Activated CD8-positive, alpha-beta memory T cell treated with anti-CD3 and anti-CD28 coated beads, Interleukin-2, amount 50 U/mL, for 4 hours (primary cell): ENCODE data around the gene ACTL10.
A peak's percentile ranks its signal among the peaks of the same experiment; 100 is the strongest.

Source experiments
- DNase-seq: peaks from one replicate; pipeline ENCODE4 v3.0.0-alpha.2; 2020

ACTL10 gene

GRCh38 chr20:33650111-33650752 is 16.5 kb upstream of the ACTL10 start:
- DNase-seq: no peak

DNA sequence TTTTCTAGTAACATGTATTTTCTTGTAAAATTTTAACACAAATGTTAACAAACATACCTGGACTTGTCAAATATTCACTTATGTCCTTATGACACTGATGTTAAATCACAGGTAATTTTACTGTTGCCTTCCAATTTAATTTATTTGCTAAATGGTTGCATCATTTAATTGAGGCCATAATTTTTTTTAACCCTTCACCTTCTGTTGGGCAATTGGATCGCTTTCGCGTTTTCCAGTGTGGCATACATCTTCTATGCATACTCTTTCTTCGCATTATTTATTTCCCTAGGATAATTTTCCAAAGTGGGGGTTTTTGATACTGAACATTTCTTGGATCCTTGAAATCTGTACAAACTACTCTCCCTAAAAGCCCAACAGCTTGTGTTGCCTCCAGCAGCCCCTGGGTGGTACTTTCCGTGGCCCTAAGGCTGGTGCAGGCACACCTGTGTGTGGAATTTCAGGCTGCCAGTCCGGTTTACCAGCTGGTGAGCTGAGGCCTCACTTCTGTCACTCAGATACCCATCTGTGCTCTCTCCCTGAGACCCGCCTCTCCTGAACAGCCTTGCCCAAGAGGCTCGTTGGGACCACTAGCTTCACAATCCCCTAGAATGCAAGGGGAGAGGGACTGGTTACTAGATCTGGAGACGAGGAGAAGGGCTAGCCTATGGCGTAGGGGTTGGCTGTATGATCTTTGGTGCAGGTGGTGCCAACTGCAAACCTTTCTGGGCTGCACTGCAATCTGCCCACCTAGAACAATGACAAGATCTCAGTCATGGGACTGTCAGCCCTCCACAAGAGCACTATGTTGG is 15.8 kb upstream of the ACTL10 start:
- DNase-seq: no peak

DNA sequence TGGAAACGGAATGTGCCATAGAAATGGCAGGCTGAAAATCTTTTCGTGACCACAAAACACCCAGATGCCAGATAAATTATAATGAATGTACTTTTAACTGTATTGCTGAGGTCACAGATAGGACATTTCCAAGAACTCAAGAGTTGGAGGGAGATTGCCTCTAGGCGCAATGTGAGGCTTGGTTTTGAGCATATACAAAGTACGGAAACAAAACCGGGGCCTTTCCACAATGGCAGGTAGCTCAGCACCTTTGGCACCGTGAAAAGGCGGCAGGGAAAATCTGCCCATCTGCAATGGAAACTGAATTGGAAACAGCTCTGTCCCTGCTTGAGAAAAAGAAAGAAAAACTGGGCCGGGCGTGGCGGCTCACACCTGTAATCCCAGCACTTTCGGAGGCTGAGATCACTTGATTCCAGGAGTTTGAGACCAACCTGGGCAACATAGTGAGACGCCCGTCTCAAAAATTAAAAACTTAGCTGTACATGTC is 15.1 kb upstream of the ACTL10 start:
- no peak for DNase-seq

DNA sequence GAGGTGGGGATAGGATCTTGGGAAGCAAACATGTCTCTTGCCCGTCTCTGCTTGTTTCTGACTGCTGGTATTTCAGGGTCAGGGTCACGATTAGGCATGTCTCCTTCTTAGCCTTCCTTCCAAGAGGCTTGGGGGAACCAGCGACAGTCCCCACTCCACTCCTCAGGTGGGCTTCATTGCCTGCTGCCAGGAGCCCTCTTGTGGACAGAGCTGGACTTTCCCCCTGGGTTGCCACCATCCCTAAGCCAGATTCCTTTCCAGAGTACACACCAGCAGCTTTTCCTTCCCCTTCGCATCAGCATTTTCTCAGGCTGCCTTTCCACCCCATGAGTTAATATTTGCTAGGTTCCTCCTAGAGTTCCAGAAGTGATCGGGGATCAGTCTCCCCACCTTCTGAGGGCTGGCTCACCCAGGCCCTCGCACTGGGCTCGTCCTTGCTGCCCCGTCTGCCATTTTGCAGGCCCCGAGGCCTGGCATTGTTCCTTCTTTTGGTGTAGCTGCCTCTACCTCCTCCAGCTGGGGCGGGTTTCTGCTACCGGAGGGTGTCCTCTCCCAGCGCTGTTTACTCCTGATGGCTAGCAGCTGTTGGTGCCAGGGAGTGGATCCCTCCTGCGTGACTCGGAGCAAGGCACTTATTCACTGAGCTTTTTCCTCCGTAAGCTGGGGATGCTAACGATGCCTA is 13.4 kb upstream of the ACTL10 start:
- peak; percentile 43 for DNase-seq

- no peak for DNase-seq
These were observed 12.7 kb upstream of the ACTL10 start for GRCh38 chr20:33653900-33654596.

- no peak for DNase-seq
These were observed 12.0 kb upstream of the ACTL10 start for GRCh38 chr20:33654680-33655161.

DNA sequence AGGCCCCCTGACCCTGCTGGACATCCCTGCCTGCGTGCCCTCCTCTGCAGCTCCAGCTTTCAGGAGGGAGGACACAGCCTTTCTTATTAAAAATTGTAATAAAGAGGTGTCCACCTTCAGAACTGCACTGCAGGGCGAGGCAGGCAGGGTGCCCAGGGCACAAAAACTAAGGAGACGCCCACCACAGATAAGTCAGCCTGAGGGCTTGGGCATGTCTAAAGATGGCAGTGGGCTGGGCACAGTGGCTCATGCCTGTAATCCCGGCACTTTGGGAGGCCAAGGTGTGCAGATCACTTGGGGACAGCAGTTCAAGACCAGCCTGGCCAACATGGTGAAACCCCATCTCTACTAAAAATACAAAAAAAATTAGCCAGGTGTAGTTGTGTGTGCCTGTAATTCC is 11.6 kb upstream of the ACTL10 start:
- DNase-seq: no peak

DNA sequence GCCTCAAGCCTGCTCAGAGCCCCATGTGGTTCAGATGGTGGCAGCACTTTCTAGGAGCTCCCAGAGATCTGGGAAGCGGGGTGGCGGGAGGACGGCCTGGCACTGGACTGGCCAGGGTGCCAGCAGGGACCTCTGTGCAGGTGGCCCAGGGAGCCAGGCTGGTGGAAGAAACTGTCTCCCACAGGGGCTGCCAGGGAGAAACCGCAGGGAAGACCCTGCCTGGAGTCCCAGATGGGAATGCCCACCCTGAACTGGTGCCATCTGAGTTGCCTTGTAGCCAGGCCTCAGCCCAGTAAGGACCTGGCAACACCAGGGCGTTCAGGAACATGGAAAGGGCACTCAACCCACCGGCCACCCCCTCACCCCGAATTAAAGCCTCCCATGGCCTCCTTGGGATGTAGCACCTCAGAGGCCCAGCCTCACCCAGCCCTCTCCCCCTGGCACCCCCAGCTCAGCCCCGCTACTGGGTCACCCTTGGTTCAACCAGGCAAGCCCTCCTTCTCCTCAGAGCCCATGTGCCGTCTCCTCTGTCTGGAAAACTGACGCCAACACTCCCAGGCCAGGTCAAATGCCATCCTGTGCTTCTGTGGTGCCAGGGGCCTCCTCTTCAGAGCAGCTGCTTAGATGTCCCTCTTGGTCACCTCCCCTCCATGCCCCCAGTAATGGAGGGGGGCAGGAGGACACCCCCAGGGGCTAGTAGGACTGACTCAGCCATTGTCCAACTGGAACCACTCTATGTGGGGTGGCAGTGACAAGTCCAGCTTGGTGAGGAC is 10.5 kb upstream of the ACTL10 start:
- no peak for DNase-seq

DNA sequence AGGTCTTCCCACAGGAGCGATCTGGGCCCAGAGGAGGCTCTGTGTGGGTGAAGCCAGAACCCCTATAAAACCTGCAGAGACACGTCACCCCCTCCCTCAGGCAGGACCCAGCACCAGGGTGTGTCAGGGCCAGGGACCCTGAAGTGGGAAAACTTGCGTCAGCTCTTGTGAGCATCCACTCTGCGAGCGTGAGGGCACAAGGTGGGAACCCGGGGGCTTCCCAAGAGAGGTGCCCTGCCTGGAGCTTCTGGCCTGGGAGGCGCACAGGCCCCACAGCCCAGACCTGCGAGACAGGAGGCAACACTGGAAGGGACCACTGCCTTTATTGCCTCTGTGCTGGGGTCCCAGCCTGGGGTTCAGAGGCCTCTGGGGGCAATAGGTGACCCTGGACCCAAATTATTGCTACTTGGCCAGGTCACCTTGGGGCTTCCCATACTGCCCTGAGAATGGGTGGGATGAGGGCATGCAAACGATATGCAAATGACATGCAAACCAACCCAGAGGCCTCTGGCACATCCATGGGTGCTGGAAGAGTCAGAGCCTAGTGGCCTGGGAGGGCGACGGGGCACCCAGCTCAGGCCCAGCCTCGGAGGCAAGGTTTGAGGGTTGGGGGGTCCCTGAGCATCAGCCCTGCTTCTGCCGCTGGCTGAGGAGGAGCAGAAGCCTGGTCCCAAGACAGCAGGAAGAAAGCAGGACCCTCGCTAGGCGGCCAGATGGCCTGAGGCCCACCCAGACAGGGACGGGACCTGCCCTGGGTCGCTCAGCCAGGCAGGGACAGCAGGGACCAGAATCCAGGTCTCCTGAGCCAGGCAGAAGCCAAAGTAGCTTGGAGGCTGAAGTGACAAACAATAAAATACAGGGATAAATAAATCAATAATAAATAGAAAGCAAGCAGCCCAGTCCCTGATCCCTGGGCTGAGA is 9.7 kb upstream of the ACTL10 start:
- no peak for DNase-seq

DNA sequence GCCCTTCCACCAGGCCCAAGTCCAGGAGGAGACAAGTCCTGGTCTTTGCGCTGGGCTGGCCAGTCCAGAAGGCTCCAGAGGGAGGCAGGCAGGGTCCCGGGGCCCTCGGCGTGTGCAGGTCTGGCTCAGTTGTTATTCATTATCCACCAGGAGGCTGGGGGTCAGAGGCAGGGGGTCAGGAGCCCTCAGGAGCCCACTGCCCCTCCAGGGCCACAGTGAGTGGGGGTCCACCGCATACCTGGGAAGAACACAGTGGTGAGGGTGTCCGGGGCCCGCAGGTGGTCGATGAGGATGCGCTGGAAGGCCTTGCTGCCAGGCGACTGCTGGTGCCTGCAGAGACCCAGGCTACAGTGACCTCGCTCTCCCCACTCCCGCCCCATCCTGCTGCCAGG is 9.0 kb upstream of the ACTL10 start:
- DNase-seq: no peak

DNA sequence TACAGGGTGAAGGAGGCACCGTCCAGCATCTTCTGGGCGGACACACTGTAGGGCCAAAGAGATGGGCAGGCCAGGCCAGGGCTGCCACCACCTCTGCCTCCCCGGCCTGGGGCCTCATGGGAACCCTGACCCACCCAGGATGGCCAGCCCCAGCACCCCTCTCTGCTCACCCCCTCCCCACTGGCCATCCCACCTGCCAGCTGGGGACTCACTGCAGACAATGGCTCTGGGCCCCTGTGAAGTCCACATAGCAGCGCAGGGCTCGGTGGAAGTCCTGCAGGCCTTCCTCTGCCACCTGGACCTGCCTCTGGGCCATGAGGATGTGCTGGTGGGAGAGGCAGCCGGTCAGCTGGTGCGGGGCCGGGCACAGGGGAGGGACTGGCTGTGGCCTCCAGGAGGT is 8.2 kb upstream of the ACTL10 start:
- DNase-seq: no peak

DNA sequence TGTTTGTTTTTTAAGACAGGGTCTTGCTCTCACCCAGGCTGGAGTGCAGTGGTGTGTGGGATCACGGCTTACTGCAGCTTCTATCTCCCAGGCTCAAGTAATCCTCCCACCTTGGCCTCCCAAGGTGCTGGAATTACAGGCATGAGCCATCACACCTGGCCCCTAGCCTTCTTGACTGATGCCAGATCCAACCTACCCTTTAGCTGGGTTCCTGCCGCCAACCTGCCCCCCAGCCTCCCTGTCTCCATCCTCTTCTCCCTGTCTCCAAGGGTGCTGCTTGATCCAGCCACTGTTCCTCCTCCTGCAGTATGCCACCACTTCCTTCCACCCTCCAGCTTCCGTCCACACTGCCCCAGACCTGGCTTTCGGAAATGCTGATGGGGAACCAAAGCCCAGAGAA is 7.8 kb upstream of the ACTL10 start:
- DNase-seq: no peak

DNA sequence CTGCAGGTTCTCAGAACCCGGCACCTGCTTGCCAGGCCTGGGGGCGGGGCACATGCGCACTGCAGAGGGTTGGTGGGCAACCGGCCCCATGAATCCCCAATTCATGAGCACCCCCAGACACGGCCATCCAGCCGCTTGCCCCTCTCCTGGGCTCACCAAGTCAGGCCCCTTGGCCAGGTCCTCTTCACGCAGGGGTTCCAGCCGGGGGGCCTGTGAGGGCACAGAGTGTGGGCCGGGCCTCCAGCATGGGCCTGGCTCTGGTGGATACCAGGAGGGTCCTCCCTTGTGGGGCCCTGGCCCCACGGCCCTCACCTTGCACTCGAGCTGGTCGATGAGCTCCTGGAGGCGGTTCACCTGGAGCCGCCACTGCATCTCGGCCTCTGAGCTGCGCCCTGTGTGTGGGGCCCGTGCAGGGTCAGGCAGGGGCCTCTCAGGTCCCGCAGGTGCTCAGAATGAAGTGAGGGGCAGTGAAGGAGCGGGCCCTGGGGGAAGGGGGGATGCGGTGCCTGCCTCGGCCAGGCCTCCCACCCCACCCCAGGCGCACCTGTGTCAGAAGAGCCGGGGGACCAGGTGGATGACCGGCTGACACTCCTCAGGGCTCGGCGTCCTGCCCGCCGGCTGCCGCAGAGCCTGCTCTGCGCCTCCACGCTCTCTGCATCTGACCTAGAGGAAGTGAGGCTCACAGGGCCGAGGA is 7.3 kb upstream of the ACTL10 start:
- no peak for DNase-seq

- DNase-seq: no peak
These were observed 6.6 kb upstream of the ACTL10 start for GRCh38 chr20:33660035-33660684.

- no peak for DNase-seq
These were observed 6.1 kb upstream of the ACTL10 start for GRCh38 chr20:33660685-33661058.

DNA sequence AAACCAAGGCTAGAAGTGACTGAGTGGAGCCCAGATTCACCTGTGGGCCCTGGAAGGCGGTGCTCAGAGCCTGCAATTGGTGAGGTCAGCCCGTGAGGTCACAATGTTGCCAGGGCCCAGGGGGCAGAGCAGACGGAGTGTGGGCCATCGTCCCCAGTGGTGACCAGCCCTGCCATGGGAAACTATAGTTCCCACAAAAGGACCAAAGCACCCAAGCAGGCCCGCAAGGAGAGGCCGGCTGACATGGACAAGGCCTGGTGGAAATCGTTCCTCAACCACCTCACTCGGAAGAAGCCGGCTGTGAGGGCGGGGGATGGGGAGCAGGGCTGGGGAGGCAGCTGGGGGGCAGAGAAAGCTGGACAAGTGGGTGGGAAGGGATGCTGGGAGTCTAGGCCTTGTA is 4.6 kb upstream of the ACTL10 start, which contains the start of gene C20orf144:
Gene C20orf144, plus strand, starts transcription at position 156 of the 400 bp plus-strand sequence. Its CDS starts 19 bp downstream, at position 175.
- no peak for DNase-seq

DNA sequence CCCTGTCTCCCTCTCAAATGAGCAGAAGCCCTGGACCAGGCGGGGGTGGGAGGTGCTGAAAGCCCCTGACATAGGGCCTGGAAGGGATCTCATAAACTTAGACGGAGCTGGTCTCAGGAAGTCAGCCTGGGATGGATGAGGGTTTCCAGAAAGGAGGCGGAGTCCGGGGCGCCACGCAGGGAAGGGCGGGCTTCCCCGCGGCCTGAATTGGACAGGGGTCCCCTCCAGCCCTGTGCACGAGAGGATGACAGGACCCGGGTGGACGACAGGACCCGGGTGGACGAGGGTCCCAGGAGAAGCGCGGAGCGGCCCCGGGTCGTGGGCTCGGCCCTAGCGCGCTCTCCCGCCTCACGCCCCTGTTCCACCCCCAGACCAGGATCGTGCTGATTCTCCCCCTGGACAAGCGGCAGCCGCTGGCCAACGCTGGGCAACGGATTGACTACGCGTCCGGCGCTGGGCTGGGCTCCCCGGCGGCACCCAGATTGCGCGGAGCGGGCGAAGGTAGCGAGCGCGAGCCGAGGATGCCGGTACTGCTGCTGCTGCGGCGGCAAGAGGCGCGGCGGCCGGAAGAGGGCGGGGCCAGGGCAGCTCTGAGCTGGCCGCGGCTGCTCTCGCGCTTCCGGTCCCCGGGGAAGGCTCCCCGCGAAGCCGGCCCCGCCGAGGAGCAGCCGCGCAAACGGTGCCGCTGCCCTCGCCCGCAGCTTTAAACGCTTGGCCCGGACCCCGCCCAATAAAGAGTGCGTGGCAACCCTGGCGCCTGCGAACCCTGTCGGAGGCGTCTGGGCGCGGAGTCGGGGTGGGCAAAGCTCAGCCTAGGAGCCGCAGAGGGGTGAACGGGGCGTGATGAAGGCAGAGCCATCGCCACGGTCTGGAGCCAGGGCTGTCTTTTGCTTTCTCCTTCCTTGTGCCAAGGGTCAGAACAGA is 3.3 kb upstream of the ACTL10 start:
- DNase-seq: peak; percentile 82

- no peak for DNase-seq
These were observed 2.5 kb upstream of the ACTL10 start for GRCh38 chr20:33664085-33664761.
